ENCODE results near the gene CDC5L.

Gene CDC5L

DNA sequence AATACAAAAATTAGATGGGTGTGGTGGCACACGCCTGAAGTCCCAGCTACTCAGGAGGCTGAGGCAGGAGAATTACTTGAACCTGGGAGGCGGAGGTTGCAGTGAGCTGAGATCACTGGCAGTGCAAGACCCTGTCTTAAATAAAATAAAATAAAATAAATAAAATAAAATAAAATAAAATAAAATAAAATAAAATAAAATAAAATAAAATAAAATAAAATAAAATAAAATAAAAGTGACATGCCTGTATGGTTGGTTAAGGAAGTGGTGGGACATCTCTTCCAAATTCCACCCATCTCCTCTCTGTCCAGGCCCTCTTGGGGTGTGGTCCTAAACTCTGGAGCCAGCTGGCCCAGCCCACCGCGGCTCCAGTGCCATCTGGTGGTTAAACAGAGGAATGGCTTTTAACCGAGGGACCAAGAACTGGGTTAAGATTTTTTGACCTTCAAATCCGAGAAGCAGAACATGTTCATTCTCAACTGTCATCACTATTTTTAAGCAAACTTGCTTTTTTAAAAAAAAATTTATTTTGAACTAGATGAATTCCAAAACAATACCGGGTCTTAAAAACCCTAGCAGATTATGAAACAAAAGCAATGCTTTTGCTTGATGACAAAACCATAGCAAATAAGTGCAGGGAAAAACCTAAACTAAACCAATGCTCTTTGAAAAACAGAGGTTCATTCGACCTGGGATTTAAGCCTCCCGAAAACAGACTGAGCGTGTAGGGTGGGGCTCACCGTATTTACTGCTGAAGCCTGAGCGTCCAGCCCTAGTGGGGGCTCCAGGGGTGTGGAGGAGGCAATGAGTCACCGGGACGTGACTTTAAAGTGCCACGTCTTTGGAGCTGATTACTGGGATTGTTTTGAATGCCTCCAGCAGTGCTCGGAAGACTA lies 68.8 kb downstream of the CDC5L start:
- Histone ChIP-seq H3K27ac (ENCODE audit: low read depth, low read length) (no peak overlapping the region), H3F3A (ENCODE audit: insufficient read depth) (0 out of 2 replicates have a peak, but pooled peaks cover 4% of the 10 kb centered on the region), H4K20me1 (ENCODE audit: low read depth, low read length) (0 out of 2 replicates have a peak, but pooled peaks cover 2% of the 10 kb centered on the region), H2AFZ (ENCODE audit: low read depth, low read length, severe bottlenecking) (no peak overlapping the region), H3K4me2 (ENCODE audit: low read depth, low read length, poor library complexity, severe bottlenecking) (no peak overlapping the region), H3K9ac (ENCODE audit: low read length) (no peak overlapping the region), H3K79me2 (ENCODE audit: insufficient read depth, low read length) (no peaks in the 10 kb centered on the region), H3K27me3 (ENCODE audit: low read length) (no peaks in the 10 kb centered on the region), H3K9me3 (ENCODE audit: insufficient read depth, low read length) (no peaks in the 10 kb centered on the region), H3K9me2 (replicated peaks; ENCODE audit: insufficient read depth, low read length) (no peaks in the 10 kb centered on the region), H3K4me3 (ENCODE audit: insufficient read depth, low read length, poor library complexity, severe bottlenecking) (no peak overlapping the region), H3K36me3 (ENCODE audit: low read length) (peaks cover 9% of the 10 kb centered on the region; the same call in 1 of the 2 replicates)
- TF ChIP-seq, protein P1, sequence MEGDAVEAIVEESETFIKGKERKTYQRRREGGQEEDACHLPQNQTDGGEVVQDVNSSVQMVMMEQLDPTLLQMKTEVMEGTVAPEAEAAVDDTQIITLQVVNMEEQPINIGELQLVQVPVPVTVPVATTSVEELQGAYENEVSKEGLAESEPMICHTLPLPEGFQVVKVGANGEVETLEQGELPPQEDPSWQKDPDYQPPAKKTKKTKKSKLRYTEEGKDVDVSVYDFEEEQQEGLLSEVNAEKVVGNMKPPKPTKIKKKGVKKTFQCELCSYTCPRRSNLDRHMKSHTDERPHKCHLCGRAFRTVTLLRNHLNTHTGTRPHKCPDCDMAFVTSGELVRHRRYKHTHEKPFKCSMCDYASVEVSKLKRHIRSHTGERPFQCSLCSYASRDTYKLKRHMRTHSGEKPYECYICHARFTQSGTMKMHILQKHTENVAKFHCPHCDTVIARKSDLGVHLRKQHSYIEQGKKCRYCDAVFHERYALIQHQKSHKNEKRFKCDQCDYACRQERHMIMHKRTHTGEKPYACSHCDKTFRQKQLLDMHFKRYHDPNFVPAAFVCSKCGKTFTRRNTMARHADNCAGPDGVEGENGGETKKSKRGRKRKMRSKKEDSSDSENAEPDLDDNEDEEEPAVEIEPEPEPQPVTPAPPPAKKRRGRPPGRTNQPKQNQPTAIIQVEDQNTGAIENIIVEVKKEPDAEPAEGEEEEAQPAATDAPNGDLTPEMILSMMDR (IDR thresholded peaks at IDR 0.05; ENCODE audit: insufficient read depth, low read length, poor library complexity, severe bottlenecking) = peak; percentile 93
- TF ChIP-seq EZH2phosphoT487 (conservative IDR thresholded peaks at IDR 0.05; ENCODE audit: low read length) = no peak

DNA sequence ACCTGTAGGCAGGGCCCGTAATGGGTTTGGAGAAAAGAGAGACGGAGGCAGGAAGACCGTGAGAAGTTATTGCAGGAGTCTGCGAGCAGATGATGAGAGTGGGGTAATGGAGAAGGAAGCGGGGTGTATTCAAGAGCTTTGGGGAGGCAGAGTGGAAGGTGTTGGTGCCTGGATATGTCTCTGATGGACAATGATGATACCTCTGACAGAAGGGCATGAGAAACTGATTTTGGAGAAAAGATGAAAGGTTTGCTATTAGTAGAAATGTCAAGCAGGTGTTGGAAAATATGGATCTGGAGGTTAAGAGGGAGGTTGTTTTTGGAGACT lies 69.4 kb downstream of the CDC5L start:
- Histone ChIP-seq H3K4me3 (ENCODE audit: insufficient read depth, low read length, poor library complexity, severe bottlenecking) (no peak overlapping the region), H3F3A (ENCODE audit: insufficient read depth) (0 out of 2 replicates have a peak, but pooled peaks cover 4% of the 10 kb centered on the region), H3K27me3 (ENCODE audit: low read length) (no peaks in the 10 kb centered on the region), H3K27ac (ENCODE audit: low read depth, low read length) (no peak overlapping the region), H2AFZ (ENCODE audit: low read depth, low read length, severe bottlenecking) (no peak overlapping the region), H3K9ac (ENCODE audit: low read length) (no peak overlapping the region), H3K36me3 (ENCODE audit: low read length) (0 out of 2 replicates have a peak, but pooled peaks cover 3% of the 10 kb centered on the region), H3K4me2 (ENCODE audit: low read depth, low read length, poor library complexity, severe bottlenecking) (no peak overlapping the region), H3K79me2 (ENCODE audit: insufficient read depth, low read length) (no peaks in the 10 kb centered on the region), H4K20me1 (ENCODE audit: low read depth, low read length) (no peaks in the 10 kb centered on the region), H3K9me2 (replicated peaks; ENCODE audit: insufficient read depth, low read length) (no peaks in the 10 kb centered on the region), H3K9me3 (ENCODE audit: insufficient read depth, low read length) (no peaks in the 10 kb centered on the region)
- TF ChIP-seq EZH2phosphoT487 (conservative IDR thresholded peaks at IDR 0.05; ENCODE audit: low read length) = no peak
- TF ChIP-seq, protein P1 (IDR thresholded peaks at IDR 0.05; ENCODE audit: insufficient read depth, low read length, poor library complexity, severe bottlenecking) = no peak

DNA sequence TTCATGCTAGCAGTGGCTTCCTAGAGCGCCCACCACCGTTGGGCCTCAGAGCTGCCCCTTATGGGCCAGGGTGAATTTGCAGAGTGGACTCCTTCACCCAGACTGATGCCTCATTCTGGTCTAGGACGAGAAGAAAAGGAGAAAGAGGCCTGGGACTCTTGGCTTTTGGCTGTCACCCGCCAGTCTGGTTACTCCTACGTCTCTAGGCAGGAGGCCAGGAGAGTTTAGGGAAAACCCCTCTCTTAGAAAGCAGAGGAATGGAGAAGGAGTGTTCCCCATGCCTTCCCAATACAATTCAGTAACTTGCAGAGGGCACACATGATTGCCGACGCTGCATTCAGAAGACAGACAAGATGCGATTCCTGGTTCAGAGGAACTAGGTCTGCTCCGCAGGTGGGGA lies 70.1 kb downstream of the CDC5L start:
- no peak overlapping the region for H3K27ac ChIP-seq (ENCODE audit: low read depth, low read length)
- no peaks in the 10 kb centered on the region for H3K79me2 ChIP-seq (ENCODE audit: insufficient read depth, low read length)
- H3K9me2 ChIP-seq (replicated peaks; ENCODE audit: insufficient read depth, low read length) = no peaks in the 10 kb centered on the region
- no peaks in the 10 kb centered on the region for H4K20me1 ChIP-seq (ENCODE audit: low read depth, low read length)
- no peak overlapping the region for H3K4me2 ChIP-seq (ENCODE audit: low read depth, low read length, poor library complexity, severe bottlenecking)
- no peaks in the 10 kb centered on the region for H3K9me3 ChIP-seq (ENCODE audit: insufficient read depth, low read length)
- H3F3A ChIP-seq (ENCODE audit: insufficient read depth) = 0 out of 2 replicates have a peak, but pooled peaks cover 4% of the 10 kb centered on the region
- H3K36me3 ChIP-seq (ENCODE audit: low read length) = no peaks in the 10 kb centered on the region
- H2AFZ ChIP-seq (ENCODE audit: low read depth, low read length, severe bottlenecking) = no peak overlapping the region
- no peak overlapping the region for H3K4me3 ChIP-seq (ENCODE audit: insufficient read depth, low read length, poor library complexity, severe bottlenecking)
- TF ChIP-seq, protein P1 (IDR thresholded peaks at IDR 0.05; ENCODE audit: insufficient read depth, low read length, poor library complexity, severe bottlenecking) = no peak
- TF ChIP-seq EZH2phosphoT487 (conservative IDR thresholded peaks at IDR 0.05; ENCODE audit: low read length) = no peak
- H3K9ac ChIP-seq (ENCODE audit: low read length) = no peak overlapping the region
- H3K27me3 ChIP-seq (ENCODE audit: low read length) = no peaks in the 10 kb centered on the region
